Large intestine (tissue), 3 donors: ENCODE measurements around the gene FBXO24. TPM values are rescaled to one million over a fixed set of nuclear protein-coding genes. Genes with fewer than 3 reads are reported as not detected.

Experiments used
- DNase-seq, 2 donors: peaks; one replicate each; pipeline versions ENCODE4 v3.0.0 to v3.0.0-alpha.2; 2013
- H3K27ac ChIP-seq: one replicate; pipeline ENCODE4 v1.5.1; 2013; ENCODE audit warnings: low read length
- H3K27me3 ChIP-seq: 2 replicates; pipeline ENCODE4 v1.6.1; 2013; ENCODE audit warnings: low read length; ENCODE audit not compliant: control insufficient read depth, insufficient read depth
- H3K36me3 ChIP-seq: 2 replicates; pipeline ENCODE4 v1.6.1; 2013; ENCODE audit warnings: low read length; ENCODE audit not compliant: control insufficient read depth, insufficient read depth
- H3K4me1 ChIP-seq: one replicate; pipeline ENCODE4 v1.6.1; 2013; ENCODE audit warnings: low read length; ENCODE audit not compliant: control insufficient read depth, insufficient read depth
- H3K4me3 ChIP-seq: one replicate; pipeline ENCODE4 v1.5.1; 2013; ENCODE audit warnings: low read length
- H3K9me3 ChIP-seq: one replicate; pipeline ENCODE4 v1.6.1; 2013; ENCODE audit warnings: mild to moderate bottlenecking, low read depth, low read length, moderate library complexity; ENCODE audit not compliant: control insufficient read depth
- WGBS: methylation state at CpG from one replicate; pipeline ENCODE4 v1.1.5; 2013; ENCODE audit warnings: low lambda C conversion rate; ENCODE audit not compliant: insufficient coverage; 5-methylcytosine and 5-hydroxymethylcytosine counted together
- polyA plus RNA-seq: library from polyadenylated mRNA; unstranded; fragments of 120-200 nt; gene quantifications from one replicate; pipeline ENCODE4 v1.2.1, GENCODE V29; 2013

The FBXO24 gene
- polyA plus RNA-seq, 1 donor = 0.88 TPM

DNA sequence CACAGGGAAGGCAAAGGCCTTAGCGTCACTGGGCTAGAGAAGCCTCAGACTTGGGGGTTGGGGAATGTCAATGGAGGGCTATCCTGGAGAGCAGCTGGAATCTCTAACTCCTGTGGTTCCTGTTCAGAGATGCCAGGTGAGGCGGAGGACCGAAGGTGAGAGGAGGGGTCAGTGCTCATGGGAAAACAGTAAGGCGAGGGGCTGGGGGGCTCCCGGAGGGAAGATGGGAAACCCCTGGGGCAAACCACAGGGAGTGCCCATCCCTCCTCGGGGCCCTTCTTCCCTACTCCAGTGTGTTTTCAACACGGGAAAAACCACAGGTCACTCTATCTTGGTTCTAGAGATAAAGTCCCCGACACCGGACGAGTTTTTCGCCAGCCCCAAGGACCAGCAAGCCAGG is 3.5 kb upstream of the FBXO24 start:
- no peak for DNase-seq
- H3K9me3 ChIP-seq = no peaks in the 10 kb centered on the region
- H3K36me3 ChIP-seq = peaks cover 46% of the 10 kb centered on the region
- peak overlapping the region; percentile 95 for H3K4me3 ChIP-seq
- H3K27me3 ChIP-seq = no peaks in the 10 kb centered on the region
- H3K27ac ChIP-seq = peak overlapping the region; percentile 99
- peaks cover 28% of the 10 kb centered on the region for H3K4me1 ChIP-seq
- WGBS = no CpG with 5 or more reads among the region's 11 CpGs

DNA sequence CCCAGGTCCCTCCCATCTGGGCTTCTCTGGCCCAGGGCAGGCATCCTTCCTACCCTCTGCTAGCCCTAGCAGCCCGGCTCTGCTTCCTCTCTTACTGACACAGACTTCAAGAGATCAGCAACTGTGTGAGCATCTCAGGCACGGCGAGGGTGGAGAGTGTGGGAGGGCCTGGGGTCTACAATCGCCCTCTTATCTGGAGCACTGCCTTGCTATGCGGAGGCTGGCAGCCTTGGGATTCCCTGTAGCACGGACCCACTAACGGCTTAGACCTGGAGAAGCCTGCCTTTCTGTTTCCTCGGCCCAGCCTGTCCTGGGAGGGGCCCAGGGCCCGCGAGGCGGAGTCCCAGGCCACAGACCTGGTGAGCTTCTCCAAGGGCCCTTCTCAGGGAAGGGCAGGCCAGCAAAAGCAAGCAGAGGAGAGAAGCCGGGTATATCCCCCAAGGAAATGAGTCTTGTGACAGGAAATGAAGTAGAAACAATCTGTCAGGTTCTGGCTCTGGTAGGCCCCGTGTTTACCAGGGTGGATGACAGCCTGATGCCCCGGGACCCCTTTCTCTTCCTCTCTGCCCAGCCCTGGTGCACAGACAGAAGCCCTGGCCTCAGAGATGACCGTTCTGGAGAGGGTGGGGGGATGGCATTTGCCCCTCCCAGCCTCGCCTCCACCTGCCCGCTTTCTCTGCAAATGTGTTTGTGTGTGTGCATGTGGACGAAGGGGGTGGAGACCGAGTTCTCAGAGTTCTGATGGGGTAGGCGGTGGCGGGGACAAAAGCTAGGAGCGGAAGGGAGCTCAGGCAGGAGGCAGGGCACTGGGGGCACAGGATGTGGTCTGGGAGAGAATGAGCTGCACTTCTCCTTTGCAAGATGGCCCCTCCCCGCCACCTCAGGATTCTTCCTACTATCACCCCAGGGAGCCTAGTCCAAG is 2.7 kb upstream of the FBXO24 start:
- no CpG with 5 or more reads among the region's 23 CpGs for WGBS
- Histone ChIP-seq H3K27me3 (no peaks in the 10 kb centered on the region), H3K36me3 (peaks cover 38% of the 10 kb centered on the region), H3K27ac (peak overlapping the region; percentile 99), H3K9me3 (no peaks in the 10 kb centered on the region), H3K4me3 (peak overlapping the region; percentile 95), H3K4me1 (peaks cover 28% of the 10 kb centered on the region)
- DNase-seq = peak; percentile 67 to 71

- Histone ChIP-seq H3K27me3 (no peaks in the 10 kb centered on the region), H3K4me3 (peak overlapping the region; percentile 95), H3K9me3 (no peaks in the 10 kb centered on the region), H3K27ac (peak overlapping the region; percentile 99), H3K36me3 (peaks cover 33% of the 10 kb centered on the region), H3K4me1 (peaks cover 28% of the 10 kb centered on the region)
- no CpG with 5 or more reads among the region's 15 CpGs for WGBS
- no peak for DNase-seq
These were observed 2.0 kb upstream of the FBXO24 start for GRCh38 chr7:100584054-100584682.

GRCh38 chr7:100584683-100585510 is 1.2 kb upstream of the FBXO24 start:
- H3K4me1 ChIP-seq = peaks cover 28% of the 10 kb centered on the region
- peaks cover 5% of the 10 kb centered on the region for H3K27me3 ChIP-seq
- peak overlapping the region; percentile 95 for H3K4me3 ChIP-seq
- no peaks in the 10 kb centered on the region for H3K9me3 ChIP-seq
- H3K36me3 ChIP-seq = peaks cover 28% of the 10 kb centered on the region
- peak overlapping the region; percentile 99 for H3K27ac ChIP-seq
- no CpG with 5 or more reads among the region's 20 CpGs for WGBS
- peak; percentile 86 to 92 for DNase-seq

- Histone ChIP-seq H3K27me3 (peaks cover 13% of the 10 kb centered on the region), H3K36me3 (peaks cover 21% of the 10 kb centered on the region), H3K4me1 (peaks cover 31% of the 10 kb centered on the region), H3K4me3 (peak within 1 kb of the TSS; percentile 95), H3K9me3 (no peaks in the 10 kb centered on the region), H3K27ac (peak within 1 kb of the TSS; percentile 99)
- no CpG with 5 or more reads among the region's 61 CpGs for WGBS
- peak; percentile 66 to 86 for DNase-seq
These were observed 440 bp upstream of the FBXO24 start, which contains the start of gene LRCH4 for GRCh38 chr7:100585511-100586265. Gene LRCH4 (minus strand): TSS chr7:100586129. CDS start chr7:100586100, 29 bp downstream.

- DNase-seq = no peak
- H3K27me3 ChIP-seq = peaks cover 14% of the 10 kb centered on the region
- H3K36me3 ChIP-seq = no peaks in the 10 kb centered on the region
- no peak overlapping the region for H3K27ac ChIP-seq
- H3K9me3 ChIP-seq = no peaks in the 10 kb centered on the region
- WGBS = no CpG with 5 or more reads among the region's 1 CpG
- no peak overlapping the region for H3K4me3 ChIP-seq
- peaks cover 18% of the 10 kb centered on the region for H3K4me1 ChIP-seq
These were observed 2.3 kb downstream of the FBXO24 start for GRCh38 chr7:100588438-100588837.

DNA sequence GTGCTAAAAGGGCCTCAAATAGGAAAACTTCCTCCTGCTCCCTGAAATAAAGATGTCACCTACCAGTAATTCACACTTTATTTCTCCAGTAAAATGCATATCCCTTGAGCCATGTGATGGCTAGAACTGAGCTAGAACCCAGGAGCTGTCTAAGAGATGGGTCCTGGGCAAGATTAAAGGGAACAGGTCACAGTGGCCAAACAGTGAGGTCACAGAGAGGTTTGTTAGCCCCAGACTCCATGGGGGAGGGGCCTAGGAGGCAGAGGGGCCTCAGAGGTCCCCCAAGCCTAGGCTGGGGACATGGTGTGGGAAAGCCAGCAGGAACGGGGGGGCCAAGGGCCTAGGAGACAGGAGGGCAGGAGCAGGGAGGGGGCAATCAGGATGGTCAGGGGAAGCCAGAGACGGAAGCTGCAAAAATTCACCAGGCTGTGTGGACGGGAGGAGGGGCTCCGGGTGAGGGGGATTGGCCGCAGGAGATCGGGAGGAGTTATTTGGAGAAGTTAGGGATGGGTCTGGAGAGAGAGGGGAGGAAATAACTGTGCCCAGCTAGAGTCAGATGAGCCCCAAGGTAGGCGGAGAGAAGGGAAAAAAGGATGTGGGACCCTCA is 3.3 kb downstream of the FBXO24 start:
- Histone ChIP-seq H3K27me3 (peaks cover 14% of the 10 kb centered on the region), H3K4me3 (peak overlapping the region; percentile 28), H3K36me3 (no peaks in the 10 kb centered on the region), H3K27ac (peak overlapping the region; percentile 41), H3K9me3 (no peaks in the 10 kb centered on the region), H3K4me1 (peaks cover 8% of the 10 kb centered on the region)
- 50% methylated on average over 4 of the region's 7 CpGs for WGBS
- DNase-seq = no peak

DNA sequence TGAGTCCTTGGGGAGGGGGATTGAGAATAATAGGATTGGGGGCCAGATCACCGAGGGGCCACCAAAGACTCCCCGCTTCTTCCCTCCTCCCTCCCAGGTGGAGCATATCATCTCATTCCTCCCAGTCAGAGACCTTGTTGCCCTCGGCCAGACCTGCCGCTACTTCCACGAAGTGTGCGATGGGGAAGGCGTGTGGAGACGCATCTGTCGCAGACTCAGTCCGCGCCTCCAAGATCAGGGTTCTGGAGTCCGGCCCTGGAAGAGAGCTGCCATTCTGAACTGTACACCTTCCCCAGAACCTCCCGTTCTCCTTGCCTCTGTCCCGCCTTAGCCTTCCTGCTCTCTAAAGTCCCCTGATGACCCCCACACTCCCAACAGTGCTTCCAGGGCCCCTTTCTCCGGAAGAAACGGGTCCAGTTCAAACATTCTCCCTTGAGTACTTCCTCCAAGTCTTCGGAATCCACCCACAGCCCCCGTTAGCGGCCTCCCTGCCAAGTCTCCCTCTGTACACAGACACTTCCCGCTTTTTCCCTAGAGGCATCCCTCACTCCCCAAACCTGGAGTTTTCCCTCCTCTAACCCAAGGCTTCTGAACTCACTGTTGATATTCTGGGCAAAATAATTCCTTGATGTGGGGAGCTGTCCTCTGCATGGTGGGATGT is 4.1 kb downstream of the FBXO24 start:
- H3K27ac ChIP-seq = peak overlapping the region; percentile 41
- H3K36me3 ChIP-seq = no peaks in the 10 kb centered on the region
- H3K4me1 ChIP-seq = peaks cover 4% of the 10 kb centered on the region
- H3K27me3 ChIP-seq = peaks cover 14% of the 10 kb centered on the region
- 0% methylated on average over 1 of the region's 20 CpGs for WGBS
- peak overlapping the region; percentile 28 for H3K4me3 ChIP-seq
- peak in 1 of 2 donors; percentile 23 for DNase-seq
- H3K9me3 ChIP-seq = no peaks in the 10 kb centered on the region

DNA sequence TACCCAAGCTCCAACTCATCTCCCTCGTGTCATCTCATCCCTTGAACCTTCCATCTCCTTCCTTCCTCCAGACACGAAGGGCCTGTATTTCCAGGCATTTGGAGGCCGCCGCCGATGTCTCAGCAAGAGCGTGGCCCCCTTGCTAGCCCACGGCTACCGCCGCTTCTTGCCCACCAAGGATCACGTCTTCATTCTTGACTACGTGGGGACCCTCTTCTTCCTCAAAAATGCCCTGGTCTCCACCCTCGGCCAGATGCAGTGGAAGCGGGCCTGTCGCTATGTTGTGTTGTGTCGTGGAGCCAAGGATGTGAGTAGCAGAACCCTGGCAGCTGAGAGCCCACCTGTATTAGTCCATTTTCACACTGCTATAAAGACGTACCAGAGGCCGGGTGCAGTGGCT is 5.5 kb downstream of the FBXO24 start:
- peaks cover 4% of the 10 kb centered on the region for H3K4me1 ChIP-seq
- no peaks in the 10 kb centered on the region for H3K36me3 ChIP-seq
- no peak for DNase-seq
- 100% methylated on average over 2 of the region's 17 CpGs for WGBS
- H3K27me3 ChIP-seq = peaks cover 16% of the 10 kb centered on the region
- no peak overlapping the region for H3K4me3 ChIP-seq
- H3K9me3 ChIP-seq = no peaks in the 10 kb centered on the region
- no peak overlapping the region for H3K27ac ChIP-seq
